HepG2 (cell line): Measurements from ENCODE around the gene CDR2L. TPM values are rescaled to one million over a fixed set of nuclear protein-coding genes. Genes with fewer than 3 reads are reported as not detected.

ENCODE experiments used
- ARID4A ChIP-seq: sonication (generic); formaldehyde crosslinking; IDR thresholded peaks from 2 replicates; pipeline ENCODE4 v1.5.0; 2020; ENCODE audit warnings: mild to moderate bottlenecking, missing genetic modification reagents, borderline replicate concordance
- ATF6 ChIP-seq: sonication (generic); formaldehyde crosslinking; conservative IDR thresholded peaks from 2 replicates; pipeline ENCODE4 v1.4.0; 2020; ENCODE audit warnings: missing genetic modification reagents
- DR1 ChIP-seq: sonication (generic); formaldehyde crosslinking; IDR thresholded peaks from 2 replicates; pipeline ENCODE4 v1.8.0; 2021; ENCODE audit warnings: mild to moderate bottlenecking, missing genetic modification reagents, inconsistent platforms
- MNT ChIP-seq: fragments of 450-650 bp; IDR thresholded peaks from 2 replicates; pipeline ENCODE4 v1.6.1; 2016
- RFX3 ChIP-seq: IDR thresholded peaks from 2 replicates; pipeline ENCODE4 v1.6.1; 2016; ENCODE audit warnings: missing biosample characterization, missing genetic modification reagents
- SOX6 ChIP-seq, 2 experiments: fragments of 450-650 bp in 1 of 2; sonication (generic) in 1 of 2; formaldehyde crosslinking in 1 of 2; IDR thresholded peaks; 2 replicates each; pipeline versions ENCODE4 v1.4.0 to v1.6.1; 2017 to 2020; ENCODE audit warnings: antibody characterized with exemption in 1 of 2, mild to moderate bottlenecking in 1 of 2, missing genetic modification reagents in 1 of 2
- SP140L ChIP-seq: sonication (generic); formaldehyde crosslinking; IDR thresholded peaks from 2 replicates; pipeline ENCODE4 v1.4.0; 2020; ENCODE audit warnings: missing genetic modification reagents, borderline replicate concordance
- SP4 ChIP-seq: sonication (generic); formaldehyde crosslinking; IDR thresholded peaks from 2 replicates; pipeline ENCODE4 v1.8.1; 2023; ENCODE audit warnings: mild to moderate bottlenecking, missing genetic modification reagents
- TCF12 ChIP-seq, 2 experiments: fragments of 450-650 bp in 1 of 2; sonication (generic) in 1 of 2; formaldehyde crosslinking in 1 of 2; IDR thresholded peaks; 2 replicates each; pipeline versions ENCODE4 v1.6.1 to v1.8.0; 2017 to 2022; ENCODE audit warnings: antibody characterized with exemption in 1 of 2, mild to moderate bottlenecking in 1 of 2, missing genetic modification reagents in 1 of 2, moderate library complexity in 1 of 2
- ZBTB3 ChIP-seq: sonication (generic); formaldehyde crosslinking; IDR thresholded peaks from 2 replicates; pipeline ENCODE4 v1.4.0; 2020; ENCODE audit warnings: low read depth, mild to moderate bottlenecking, moderate library complexity, missing genetic modification reagents, borderline replicate concordance
- ZFP1 ChIP-seq: IDR thresholded peaks from 2 replicates; pipeline ENCODE4 v1.6.1; 2016
- ZNF263 ChIP-seq: sonication (generic); formaldehyde crosslinking; IDR thresholded peaks from 2 replicates; pipeline ENCODE4 v1.4.0; 2020; ENCODE audit warnings: missing genetic modification reagents
- ZNF672 ChIP-seq: sonication (generic); formaldehyde crosslinking; IDR thresholded peaks from 2 replicates; pipeline ENCODE4 v1.8.1; 2022; ENCODE audit warnings: missing genetic modification reagents
- ZNF891 ChIP-seq: sonication (generic); formaldehyde crosslinking; IDR thresholded peaks from 2 replicates; pipeline ENCODE4 v1.5.0; 2020; ENCODE audit warnings: mild to moderate bottlenecking, missing genetic modification reagents
- polyA plus RNA-seq, 8 experiments: library from polyadenylated mRNA; depleted of rRNA in 3 of 8; stranded (reverse) in 7 of 8; unstranded in 1 of 8; fragments of >200 nt; fragmentation: Illumina TruSeq in 4 of 8; extraction: Trizol in 4 of 8; gene quantifications; 2 replicates each; pipeline versions ENCODE4 v1.2.1 to v1.2.3, GENCODE V29; 2011 to 2016; ENCODE audit warnings: low read depth in 4 of 8, missing spikeins in 1 of 8, mixed read lengths in 1 of 8; ENCODE audit not compliant: insufficient read depth in 1 of 8
- total RNA-seq, 5 experiments: library from RNA; depleted of rRNA; stranded (reverse); fragments of >200 nt; fragmentation: Illumina TruSeq; extraction: Trizol; gene quantifications; 2 replicates each; pipeline ENCODE4 v1.2.3, GENCODE V29; 2016; ENCODE audit warnings: low read depth in 1 of 5
- TF ChIP-seq, protein P1 (sequence below): sonication (generic); formaldehyde crosslinking; IDR thresholded peaks from 2 replicates; pipeline ENCODE4 v1.5.0; 2020; ENCODE audit warnings: mild to moderate bottlenecking, missing genetic modification reagents
- TF ChIP-seq, protein P2 (sequence below): sonication (generic); formaldehyde crosslinking; IDR thresholded peaks from 2 replicates; pipeline ENCODE4 v1.5.0; 2020; ENCODE audit warnings: missing genetic modification reagents

The CDR2L gene
- total and polyA plus RNA-seq, 2 of the 13 experiments (the other 11 are each of a cell fraction or from before 2014, with no cell fraction given): 1.9 to 2.1 TPM

- TF ChIP-seq, protein P1, sequence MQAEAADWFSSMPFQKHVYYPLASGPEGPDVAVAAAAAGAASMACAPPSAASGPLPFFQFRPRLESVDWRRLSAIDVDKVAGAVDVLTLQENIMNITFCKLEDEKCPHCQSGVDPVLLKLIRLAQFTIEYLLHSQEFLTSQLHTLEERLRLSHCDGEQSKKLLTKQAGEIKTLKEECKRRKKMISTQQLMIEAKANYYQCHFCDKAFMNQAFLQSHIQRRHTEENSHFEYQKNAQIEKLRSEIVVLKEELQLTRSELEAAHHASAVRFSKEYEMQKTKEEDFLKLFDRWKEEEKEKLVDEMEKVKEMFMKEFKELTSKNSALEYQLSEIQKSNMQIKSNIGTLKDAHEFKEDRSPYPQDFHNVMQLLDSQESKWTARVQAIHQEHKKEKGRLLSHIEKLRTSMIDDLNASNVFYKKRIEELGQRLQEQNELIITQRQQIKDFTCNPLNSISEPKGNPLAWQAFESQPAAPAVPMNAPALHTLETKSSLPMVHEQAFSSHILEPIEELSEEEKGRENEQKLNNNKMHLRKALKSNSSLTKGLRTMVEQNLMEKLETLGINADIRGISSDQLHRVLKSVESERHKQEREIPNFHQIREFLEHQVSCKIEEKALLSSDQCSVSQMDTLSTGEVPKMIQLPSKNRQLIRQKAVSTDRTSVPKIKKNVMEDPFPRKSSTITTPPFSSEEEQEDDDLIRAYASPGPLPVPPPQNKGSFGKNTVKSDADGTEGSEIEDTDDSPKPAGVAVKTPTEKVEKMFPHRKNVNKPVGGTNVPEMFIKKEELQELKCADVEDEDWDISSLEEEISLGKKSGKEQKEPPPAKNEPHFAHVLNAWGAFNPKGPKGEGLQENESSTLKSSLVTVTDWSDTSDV: no peak
- TF ChIP-seq ARID4A (CRISPR knock-in tag): no peak
- TF ChIP-seq SOX6 (IDR thresholded peaks at IDR 0.05): no peak
- TF ChIP-seq SOX6 (CRISPR knock-in tag; IDR thresholded peaks at IDR 0.05): peak; percentile 24; the same call in 1 of the 2 replicates
- no peak for TF ChIP-seq SP140L
- TF ChIP-seq ATF6 (CRISPR knock-in tag): no peak
- no peak for TF ChIP-seq DR1 (CRISPR knock-in tag)
- TF ChIP-seq, protein P2, sequence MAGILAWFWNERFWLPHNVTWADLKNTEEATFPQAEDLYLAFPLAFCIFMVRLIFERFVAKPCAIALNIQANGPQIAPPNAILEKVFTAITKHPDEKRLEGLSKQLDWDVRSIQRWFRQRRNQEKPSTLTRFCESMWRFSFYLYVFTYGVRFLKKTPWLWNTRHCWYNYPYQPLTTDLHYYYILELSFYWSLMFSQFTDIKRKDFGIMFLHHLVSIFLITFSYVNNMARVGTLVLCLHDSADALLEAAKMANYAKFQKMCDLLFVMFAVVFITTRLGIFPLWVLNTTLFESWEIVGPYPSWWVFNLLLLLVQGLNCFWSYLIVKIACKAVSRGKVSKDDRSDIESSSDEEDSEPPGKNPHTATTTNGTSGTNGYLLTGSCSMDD (CRISPR knock-in tag): no peak
- no peak for TF ChIP-seq SP4
- TF ChIP-seq TCF12 (IDR thresholded peaks at IDR 0.05): no peak
- no peak for TF ChIP-seq TCF12 (CRISPR knock-in tag; IDR thresholded peaks at IDR 0.05)
- TF ChIP-seq ZFP1: no peak
- no peak for TF ChIP-seq MNT
- TF ChIP-seq RFX3 (CRISPR knock-in tag): no peak
- TF ChIP-seq ZNF672: no peak
- no peak for TF ChIP-seq ZBTB3 (CRISPR knock-in tag)
- no peak for TF ChIP-seq ZNF891 (CRISPR knock-in tag)
- TF ChIP-seq ZNF263 (CRISPR knock-in tag): peak; percentile 88
Measured at GRCh38 chr17:74994440-74994839, 7.0 kb downstream of the CDR2L start (continued).
